Measurements from ENCODE around the gene CDH12.

GRCh38 chr5:21889581-21889980 lies 963.6 kb downstream of the CDH12 start:
- no peak for TF ChIP-seq POLR2A (IDR thresholded peaks at IDR 0.05; ENCODE audit: low read length)
- TF ChIP-seq GATA1 (IDR thresholded peaks at IDR 0.05; ENCODE audit: low read depth, low read length), result no peak

Data from erythroblast (primary cell).